ENCODE measurements around the gene FCRL6.
A peak's percentile ranks its signal among the peaks of the same experiment; 100 is the strongest.

FCRL6 gene

GRCh38 chr1:159799446-159799985 is 2.6 kb upstream of the FCRL6 start:
- DNase-seq (ENCODE audit: low spot score): no peak

DNA sequence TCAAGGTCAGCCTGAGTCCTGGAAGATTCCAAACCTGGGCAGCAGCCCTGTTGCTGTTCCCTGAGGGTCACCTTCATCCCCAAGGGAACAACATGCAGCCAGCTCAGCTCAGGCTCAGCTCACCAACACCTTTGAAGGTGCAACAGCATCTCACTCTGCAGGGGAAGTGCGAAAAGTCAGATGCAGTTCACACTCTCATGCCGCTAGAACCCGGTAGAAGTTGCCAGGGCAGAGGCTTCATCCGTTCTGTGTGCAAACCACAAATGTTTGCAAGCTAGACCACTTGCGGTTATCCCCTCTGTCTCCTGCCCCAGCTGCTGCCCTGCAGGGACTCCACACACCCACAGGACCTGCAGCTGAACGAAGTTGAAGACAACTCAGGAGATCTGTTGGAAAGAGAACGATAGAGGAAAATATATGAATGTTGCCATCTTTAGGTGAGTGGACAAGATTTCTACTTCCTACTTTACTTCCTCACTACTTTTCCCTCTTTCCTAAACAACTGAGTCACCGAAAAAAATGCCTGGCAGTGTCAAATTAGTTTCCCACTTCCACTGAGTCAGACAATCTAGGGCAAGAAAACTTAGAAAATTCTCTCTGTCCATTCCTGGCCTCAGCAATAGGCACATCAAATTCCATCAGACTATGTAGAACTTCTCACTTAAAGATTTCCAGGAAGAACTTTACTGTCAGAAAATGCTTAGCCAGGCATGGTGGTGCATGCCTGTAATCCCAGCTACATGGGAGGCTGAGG is 1.8 kb upstream of the FCRL6 start:
- DNase-seq (ENCODE audit: low spot score): no peak

- DNase-seq (ENCODE audit: low spot score): no peak
These were observed 2.0 kb downstream of the FCRL6 start for GRCh38 chr1:159803956-159804689.

- DNase-seq (ENCODE audit: low spot score): no peak
These were observed 2.8 kb downstream of the FCRL6 start for GRCh38 chr1:159804924-159805323.

- no peak for DNase-seq (ENCODE audit: low spot score)
These were observed 13.8 kb downstream of the FCRL6 start for GRCh38 chr1:159815926-159816325.

GRCh38 chr1:159817276-159818041 is 15.3 kb downstream of the FCRL6 start:
- DNase-seq (ENCODE audit: low spot score): no peak

DNA sequence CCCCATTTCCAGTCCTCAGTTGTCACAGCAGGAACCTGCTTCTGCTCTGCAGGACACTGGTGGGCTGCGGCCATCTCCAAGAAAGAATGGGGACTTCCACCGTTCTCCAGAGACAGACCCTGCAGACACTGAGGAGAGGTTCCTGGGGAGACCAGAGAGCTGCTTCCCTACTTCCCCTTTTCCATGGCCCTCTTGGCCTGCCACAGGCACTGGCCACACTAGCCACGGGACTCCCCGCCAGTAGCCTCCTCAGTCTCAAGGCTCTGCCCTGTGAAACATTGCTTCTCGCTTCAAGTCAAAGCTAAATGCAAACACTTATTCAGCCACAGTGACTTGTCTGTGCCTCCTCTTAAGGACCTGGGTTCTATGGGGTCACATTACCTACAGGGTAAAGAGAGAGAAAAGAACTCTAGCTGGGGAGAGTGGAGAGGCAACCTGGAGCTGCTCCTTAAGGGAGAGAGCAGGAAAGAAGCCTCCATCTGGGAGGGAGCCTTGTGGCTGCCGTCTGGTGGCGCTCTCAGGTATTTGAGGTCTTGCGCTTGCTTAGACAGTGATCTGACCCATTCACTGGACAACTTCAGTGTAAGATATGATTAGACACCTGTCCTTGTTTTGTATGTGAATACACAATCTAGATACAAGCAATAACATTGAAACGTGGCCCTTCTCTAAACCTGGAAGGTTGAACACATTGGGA is 19.2 kb downstream of the FCRL6 start:
- peak; percentile 73 for DNase-seq (ENCODE audit: low spot score)

GRCh38 chr1:159823406-159823805 is 21.2 kb downstream of the FCRL6 start:
- DNase-seq (ENCODE audit: low spot score): peak; percentile 93

DNA sequence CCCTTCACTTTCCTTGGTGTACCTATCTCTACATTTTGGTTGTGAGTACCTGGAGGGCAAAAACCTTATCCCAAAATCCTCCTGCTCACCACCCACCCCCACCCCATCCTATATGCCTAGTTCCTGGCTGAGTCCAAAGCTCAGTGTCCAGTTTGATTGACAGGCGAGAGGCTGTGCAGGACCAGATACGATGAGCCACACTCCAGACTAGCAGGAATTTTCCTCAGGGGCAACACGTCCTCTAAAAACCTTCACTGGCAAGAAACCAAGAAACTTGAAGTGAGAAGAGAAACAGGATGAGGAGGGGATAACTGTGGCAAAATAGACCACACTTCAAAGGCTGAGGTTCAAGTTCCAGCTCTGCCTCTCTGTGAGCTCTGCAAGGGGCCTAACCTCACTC is 23.4 kb downstream of the FCRL6 start:
- no peak for DNase-seq (ENCODE audit: low spot score)

DNA sequence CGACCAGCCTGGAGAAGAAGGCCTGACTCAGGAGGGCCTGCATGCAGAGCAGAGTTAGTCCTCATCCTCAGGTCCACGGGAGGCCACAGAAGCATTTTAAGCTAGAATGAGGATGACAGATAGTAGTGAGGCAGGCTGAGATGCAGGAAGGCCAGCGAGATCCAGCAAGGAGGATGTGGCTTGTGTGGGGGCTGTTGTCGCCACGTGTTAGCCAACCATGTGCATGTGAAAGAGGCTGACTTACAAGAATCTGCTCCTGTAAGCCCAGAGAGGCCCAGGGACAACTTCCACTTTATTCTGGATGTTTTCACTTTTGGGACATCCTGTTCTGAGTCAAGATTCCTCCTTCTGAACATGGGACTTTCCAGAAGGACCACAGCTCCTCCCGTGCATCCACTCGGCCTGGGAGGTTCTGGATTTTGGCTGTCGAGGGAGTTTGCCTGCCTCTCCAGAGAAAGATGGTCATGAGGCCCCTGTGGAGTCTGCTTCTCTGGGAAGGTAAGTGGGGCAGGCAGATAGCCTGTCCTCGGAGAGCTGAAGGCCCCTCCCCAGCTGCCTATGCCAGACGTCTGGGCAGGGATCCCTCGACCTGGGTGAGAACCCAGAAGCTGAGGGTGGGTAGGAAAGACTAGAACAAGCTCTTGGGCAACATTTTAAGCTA is 24.4 kb downstream of the FCRL6 start, which contains the start of gene SLAMF8:
TSS of gene SLAMF8 (plus strand) at position 433 of the 661 bp plus-strand sequence. CDS start at position 459, 26 bp downstream.
- no peak for DNase-seq (ENCODE audit: low spot score)

DNA sequence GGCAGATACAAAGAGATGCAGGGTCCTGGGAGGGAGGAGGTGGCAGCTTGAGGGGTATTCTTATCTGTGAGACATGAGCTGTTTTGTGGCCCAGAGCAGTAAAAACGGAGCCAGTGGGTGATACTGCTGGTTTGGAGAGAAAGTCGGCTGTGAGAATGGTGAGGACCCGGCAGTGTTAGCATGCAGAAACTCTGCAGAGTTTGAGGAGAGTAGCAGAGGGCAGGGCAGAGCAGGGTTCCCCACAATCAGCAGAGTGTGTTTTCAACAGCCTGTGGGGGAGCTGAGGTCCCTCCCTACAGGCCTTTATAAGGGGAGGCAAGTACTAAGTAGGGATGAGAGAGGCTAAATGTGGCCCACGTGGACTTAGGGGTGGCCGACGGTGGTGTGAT is 24.9 kb downstream of the FCRL6 start:
- DNase-seq (ENCODE audit: low spot score): no peak

DNA sequence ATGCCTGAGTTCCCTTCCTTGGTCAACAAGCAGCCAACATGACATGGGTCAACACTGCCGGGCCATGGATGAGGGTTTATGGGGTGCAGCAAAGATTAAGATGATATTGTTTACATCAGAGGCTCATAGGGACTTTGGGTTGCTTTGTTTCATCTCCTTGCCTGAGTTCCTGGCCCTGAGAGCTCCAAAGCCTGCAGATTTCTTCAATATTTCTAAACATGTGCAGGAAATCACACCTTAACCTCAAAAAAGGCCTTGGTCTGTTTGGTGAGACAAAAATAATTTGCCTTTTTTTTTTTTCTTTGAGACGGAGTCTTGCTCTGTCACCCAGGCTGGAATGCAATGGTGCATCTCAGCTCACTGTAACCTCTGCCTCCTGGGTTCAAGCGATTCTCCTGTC is 25.4 kb downstream of the FCRL6 start:
- no peak for DNase-seq (ENCODE audit: low spot score)

- DNase-seq (ENCODE audit: low spot score): no peak
These were observed 26.0 kb downstream of the FCRL6 start for GRCh38 chr1:159828176-159828575.

DNA sequence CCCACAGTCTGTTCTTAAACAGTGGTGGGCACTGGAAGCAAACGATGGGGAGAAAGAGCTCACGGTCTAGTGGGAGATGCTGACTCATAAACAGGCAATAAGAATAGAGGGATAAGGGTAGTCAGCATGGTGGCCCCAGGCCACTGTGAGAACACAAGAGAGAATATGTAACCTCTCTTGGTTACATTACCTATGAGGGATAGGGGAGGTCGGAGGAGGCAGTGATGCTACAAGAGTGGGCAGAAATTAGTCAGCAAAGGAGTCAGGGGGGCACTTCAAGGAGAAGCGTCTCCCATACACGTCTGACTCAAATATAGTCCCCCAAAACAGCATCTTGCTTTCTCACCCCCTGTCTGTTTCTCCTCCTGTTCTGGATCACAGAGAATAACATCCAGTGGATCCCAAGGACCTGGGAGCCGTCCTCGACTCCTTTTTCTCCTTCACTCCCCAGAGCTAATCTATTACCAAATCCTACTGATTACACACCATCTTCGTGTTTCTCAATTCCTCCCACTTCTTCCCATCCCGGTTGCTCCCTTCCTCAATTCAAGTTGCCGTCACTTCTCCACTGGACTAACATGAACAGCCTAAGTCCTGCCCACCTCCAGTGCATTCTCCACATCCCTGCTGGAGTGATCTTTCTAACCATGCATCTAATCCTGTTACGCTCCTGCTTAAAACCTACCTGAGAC is 26.6 kb downstream of the FCRL6 start:
- no peak for DNase-seq (ENCODE audit: low spot score)

DNA sequence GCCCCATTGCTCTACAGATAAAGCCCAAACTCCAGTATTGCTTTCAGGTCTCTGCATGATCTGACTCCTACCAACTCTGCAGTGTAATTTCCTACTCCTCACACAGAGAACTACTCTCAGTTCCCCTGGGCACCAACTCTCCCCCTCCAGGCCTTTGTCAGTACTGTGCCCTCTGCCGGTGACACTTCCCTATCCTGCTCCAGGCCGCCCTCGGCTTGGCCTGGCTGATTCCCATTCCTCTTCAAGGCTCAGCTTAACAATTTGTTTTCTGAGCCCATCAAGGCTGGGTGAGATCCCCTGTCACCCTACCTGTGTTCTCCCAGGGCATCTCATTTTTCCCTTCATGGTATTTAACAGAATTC is 27.1 kb downstream of the FCRL6 start:
- peak; percentile 72 for DNase-seq (ENCODE audit: low spot score)

- DNase-seq (ENCODE audit: low spot score): no peak
These were observed 27.8 kb downstream of the FCRL6 start for GRCh38 chr1:159829822-159830465.

GRCh38 chr1:159830722-159831121 is 28.6 kb downstream of the FCRL6 start:
- no peak for DNase-seq (ENCODE audit: low spot score)

DNA sequence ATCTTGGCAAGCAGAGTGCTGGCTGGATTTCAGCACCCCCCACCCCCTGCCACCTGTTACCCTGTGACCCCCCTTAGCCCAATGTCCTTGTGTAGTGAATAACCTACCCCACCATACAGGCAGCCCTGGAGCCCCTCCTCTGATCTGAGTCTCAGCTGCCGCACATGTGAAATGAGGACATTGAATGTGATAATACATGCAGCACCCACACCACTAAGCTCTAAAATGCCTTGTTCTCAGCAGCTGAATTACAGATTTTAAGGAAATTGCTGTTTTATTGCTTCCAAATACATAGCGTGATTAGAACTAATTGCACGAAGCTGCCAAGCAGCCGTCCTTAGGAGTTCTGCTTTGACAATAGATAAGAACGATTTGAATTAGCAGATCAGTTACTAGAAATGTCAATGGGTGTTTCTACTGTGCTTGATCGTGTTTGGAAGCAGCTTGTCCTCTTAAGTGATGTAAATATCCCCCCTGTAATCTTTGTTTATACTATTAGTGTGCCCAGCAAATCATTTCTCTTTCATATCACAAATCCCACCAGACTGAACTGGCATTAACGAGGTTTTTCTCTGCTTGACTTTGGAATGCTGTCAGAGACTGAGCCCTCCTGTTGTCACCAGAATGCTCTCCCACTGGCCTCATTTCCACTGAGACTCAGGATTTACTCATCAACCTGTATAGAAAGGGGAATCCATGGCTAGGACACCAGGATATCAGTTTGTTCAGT is 29.4 kb downstream of the FCRL6 start:
- DNase-seq (ENCODE audit: low spot score): peak; percentile 53

DNA sequence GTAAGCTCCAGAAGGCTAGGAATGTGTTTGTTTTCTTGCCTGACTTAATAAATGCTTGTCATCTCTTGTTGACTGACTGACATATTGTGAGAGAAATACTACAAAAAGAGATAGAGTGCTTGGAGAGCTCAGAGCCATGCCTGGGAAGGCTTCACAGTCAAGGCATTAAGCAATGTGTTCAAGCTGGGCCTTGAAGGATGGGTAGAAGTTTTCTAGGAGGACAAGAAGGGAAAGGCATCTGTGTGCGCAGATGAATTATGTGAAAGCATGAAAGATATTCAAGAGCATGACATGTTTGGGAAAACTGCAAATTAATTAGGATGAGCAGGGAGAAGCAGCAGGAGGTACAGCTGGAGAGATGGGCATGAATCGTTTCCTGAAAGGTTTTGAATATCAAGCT is 30.1 kb downstream of the FCRL6 start:
- DNase-seq (ENCODE audit: low spot score): no peak

GRCh38 chr1:159835356-159835755 is 33.2 kb downstream of the FCRL6 start:
- no peak for DNase-seq (ENCODE audit: low spot score)

Data from D341Med (cell line).